ENCODE measurements around the gene AKAP6. TPM values are rescaled to one million over a fixed set of nuclear protein-coding genes. Genes with fewer than 3 reads are reported as not detected.

The AKAP6 gene
- total and polyA plus RNA-seq, 4 donors, result 0.42 to 3.2 (median 1.7) TPM

- Histone ChIP-seq H3K4me3 (ENCODE audit: low read depth in 1 of 3, low read length in 3 of 3) (no peak overlapping the region), H3K9me3 (ENCODE audit: control insufficient read depth in 4 of 4, low read length in 3 of 4) (no peaks in the 10 kb centered on the region), H3K9ac (ENCODE audit: low read depth in 1 of 2, low read length in 2 of 2) (no peak overlapping the region), H3K27ac (ENCODE audit: low read depth in 1 of 2, low read length in 2 of 2) (no peak overlapping the region), H3K4me1 (ENCODE audit: control insufficient read depth in 4 of 4, insufficient read depth in 4 of 4, low read length in 3 of 4) (peaks cover 0 to 7% (median 1%) of the 10 kb centered on the region in 4 donors), H3K27me3 (ENCODE audit: control insufficient read depth in 4 of 4, insufficient read depth in 4 of 4, low read length in 3 of 4) (no peaks in the 10 kb centered on the region), H3K36me3 (ENCODE audit: control insufficient read depth in 4 of 4, insufficient read depth in 3 of 4, low read depth in 1 of 4, low read length in 3 of 4) (no peaks in the 10 kb centered on the region)
- peak; percentile 97 for TF ChIP-seq CTCF (IDR thresholded peaks at IDR 0.05; ENCODE audit: low read depth, low read length, missing input control)
- TF ChIP-seq HNF4A (conservative IDR thresholded peaks at IDR 0.05), result no peak
- TF ChIP-seq RAD21 (IDR thresholded peaks at IDR 0.05), result peak; percentile 95 to 97
- peak; percentile 43 for DNase-seq (ENCODE audit: low spot score)
- 30% methylated on average over 9 of the region's 9 CpGs for WGBS
Measured at GRCh38 chr14:32560209-32560857, 231.2 kb downstream of the AKAP6 start.

- H3K36me3 ChIP-seq (ENCODE audit: control insufficient read depth in 4 of 4, insufficient read depth in 3 of 4, low read depth in 1 of 4, low read length in 3 of 4), result no peaks in the 10 kb centered on the region
- peaks cover 0 to 7% (median 1%) of the 10 kb centered on the region in 4 donors for H3K4me1 ChIP-seq (ENCODE audit: control insufficient read depth in 4 of 4, insufficient read depth in 4 of 4, low read length in 3 of 4)
Measured at GRCh38 chr14:32561520-32561919, 232.4 kb downstream of the AKAP6 start.

GRCh38 chr14:32564596-32564995, 235.5 kb downstream of the AKAP6 start:
- DNase-seq (ENCODE audit: low spot score), result no peak
- H3K4me3 ChIP-seq (ENCODE audit: low read depth in 1 of 3, low read length in 3 of 3), result no peak overlapping the region
- H3K27ac ChIP-seq (ENCODE audit: low read depth in 1 of 2, low read length in 2 of 2), result no peak overlapping the region
- H3K36me3 ChIP-seq (ENCODE audit: control insufficient read depth in 4 of 4, insufficient read depth in 3 of 4, low read depth in 1 of 4, low read length in 3 of 4), result no peaks in the 10 kb centered on the region
- no peaks in the 10 kb centered on the region for H3K27me3 ChIP-seq (ENCODE audit: control insufficient read depth in 4 of 4, insufficient read depth in 4 of 4, low read length in 3 of 4)
- H3K9me3 ChIP-seq (ENCODE audit: control insufficient read depth in 4 of 4, low read length in 3 of 4), result no peaks in the 10 kb centered on the region
- no peak overlapping the region for H3K9ac ChIP-seq (ENCODE audit: low read depth in 1 of 2, low read length in 2 of 2)
- peaks cover 0 to 11% (median 8%) of the 10 kb centered on the region in 4 donors for H3K4me1 ChIP-seq (ENCODE audit: control insufficient read depth in 4 of 4, insufficient read depth in 4 of 4, low read length in 3 of 4)
- TF ChIP-seq NR2F2 (IDR thresholded peaks at IDR 0.05), result no peak
- peak in 1 of 2 donors; percentile 20 for TF ChIP-seq GABPA (IDR thresholded peaks at IDR 0.05 in 1 of 2, conservative IDR thresholded peaks at IDR 0.05 in 1 of 2)

More at GRCh38 chr14:32561520-32561919, 232.4 kb downstream of the AKAP6 start:
- Histone ChIP-seq H3K9ac (ENCODE audit: low read depth in 1 of 2, low read length in 2 of 2) (no peak overlapping the region), H3K27me3 (ENCODE audit: control insufficient read depth in 4 of 4, insufficient read depth in 4 of 4, low read length in 3 of 4) (no peaks in the 10 kb centered on the region), H3K9me3 (ENCODE audit: control insufficient read depth in 4 of 4, low read length in 3 of 4) (no peaks in the 10 kb centered on the region), H3K27ac (ENCODE audit: low read depth in 1 of 2, low read length in 2 of 2) (no peak overlapping the region), H3K4me3 (ENCODE audit: low read depth in 1 of 3, low read length in 3 of 3) (no peak overlapping the region)
- TF ChIP-seq SP1 (IDR thresholded peaks at IDR 0.05), result peak; percentile 28
- TF ChIP-seq RAD21 (IDR thresholded peaks at IDR 0.05), result no peak
- peak; percentile 64 for TF ChIP-seq NR2F2 (IDR thresholded peaks at IDR 0.05)
- TF ChIP-seq YY1 (IDR thresholded peaks at IDR 0.05), result peak; percentile 24
- TF ChIP-seq REST (IDR thresholded peaks at IDR 0.05), result no peak
- TF ChIP-seq RXRA (IDR thresholded peaks at IDR 0.05), result peak; percentile 27 to 46
- no peak for DNase-seq (ENCODE audit: low spot score)
- WGBS, result 54% methylated on average over 1 of the region's 1 CpG
